HepG2 (cell line): ENCODE data around the gene TGM2. TPM values are rescaled to one million over a fixed set of nuclear protein-coding genes. Genes with fewer than 3 reads are reported as not detected.

ENCODE experiments used
- ATAC-seq: fragments of 200-7000 bp; cut with Tn5 transposase; 3 replicates; pipeline ENCODE4 v1.9.1; 2020; ENCODE audit warnings: mild to moderate bottlenecking, moderate library complexity
- BruUV-seq: library from RNA; stranded (reverse); fragments of 400-500 nt; replicated peaks from 2 replicates; lab custom pipeline; 2021; lab: Mats Ljungman, UMichigan
- CTCF ChIA-PET: fragments of 300-600 bp; formaldehyde crosslinking; extraction: SDS; loops from one replicate; lab custom pipeline; 2021; ENCODE audit warnings: low total read pairs, inconsistent platforms, low intra/inter-chr PET ratio; lab: Yijun Ruan, JAX
- POLR2A ChIA-PET: fragments of 350-600 bp; sonication (Branson Sonifier 250); formaldehyde crosslinking; loops from one replicate; lab custom pipeline; 2020; ENCODE audit warnings: antibody characterized with exemption, inconsistent platforms; lab: Yijun Ruan, JAX
- DNase-seq: peaks from one replicate; pipeline ENCODE4 v3.0.0-alpha.2; 2015; ENCODE audit warnings: low spot score
- FAIRE-seq: peaks from 3 replicates; lab custom pipeline; 2011; peaks lifted over from hg19 to GRCh38; lab: Jason Lieb, UNC
- H2AFZ ChIP-seq: one replicate; pipeline ENCODE4 v1.6.1; 2011; ENCODE audit warnings: low read length, inconsistent platforms
- H3K27ac ChIP-seq: fragments of 300-600 bp; 3 replicates; pipeline ENCODE4 v1.8.0; 2011; ENCODE audit warnings: mixed run types, mild to moderate bottlenecking, mixed read lengths, low read length, inconsistent platforms; ENCODE audit not compliant: insufficient read depth; ENCODE audit errors: extremely low read length
- H3K27me3 ChIP-seq, 2 experiments: fragments of 200-600 bp in 1 of 2; 2 replicates in 1 of 2; 3 replicates in 1 of 2; pipeline versions ENCODE4 v1.6.0 to v1.8.0; 2011; ENCODE audit warnings: low read length in 2 of 2, mild to moderate bottlenecking in 2 of 2, moderate library complexity in 2 of 2, inconsistent platforms in 1 of 2; ENCODE audit not compliant: insufficient read depth in 2 of 2, control insufficient read depth in 1 of 2
- H3K36me3 ChIP-seq, 2 experiments: fragments of 200-600 bp in 1 of 2; replicated peaks in 1 of 2; 2 replicates in 1 of 2; 3 replicates in 1 of 2; pipeline versions ENCODE4 v1.5.1 to v1.8.0; 2011; ENCODE audit warnings: low read length in 2 of 2, inconsistent platforms in 1 of 2; ENCODE audit not compliant: insufficient read depth in 2 of 2, control insufficient read depth in 1 of 2
- H3K4me1 ChIP-seq: 2 replicates; pipeline ENCODE4 v1.5.1; 2012; ENCODE audit warnings: low read length, inconsistent platforms; ENCODE audit not compliant: insufficient read depth
- H3K4me2 ChIP-seq: 2 replicates; pipeline ENCODE4 v1.6.0; 2011; ENCODE audit warnings: low read depth, low read length, inconsistent platforms
- H3K4me3 ChIP-seq, 3 experiments: fragments of 200-600 bp in 1 of 3; sonication (generic), shearing (Covaris generic) in 1 of 3; replicated peaks in 1 of 3; 2 replicates each; pipeline ENCODE4 v1.5.1; 2011 to 2016; ENCODE audit warnings: low read length in 3 of 3, inconsistent platforms in 2 of 3, low read depth in 2 of 3, mild to moderate bottlenecking in 2 of 3, control low read depth in 1 of 3, mixed read lengths in 1 of 3; ENCODE audit not compliant: insufficient read depth in 1 of 3
- H3K79me2 ChIP-seq: one replicate; pipeline ENCODE4 v1.6.1; 2011; ENCODE audit warnings: low read length, inconsistent platforms; ENCODE audit not compliant: insufficient read depth
- H3K9ac ChIP-seq: 2 replicates; pipeline ENCODE4 v1.6.0; 2011; ENCODE audit warnings: mild to moderate bottlenecking, low read depth, low read length, inconsistent platforms; ENCODE audit not compliant: insufficient read depth
- H3K9me3 ChIP-seq: 2 replicates; pipeline ENCODE4 v1.5.1; 2012; ENCODE audit warnings: mild to moderate bottlenecking, low read length
- H4K20me1 ChIP-seq: 2 replicates; pipeline ENCODE4 v1.6.0; 2011; ENCODE audit warnings: inconsistent platforms, mild to moderate bottlenecking, low read length, moderate library complexity; ENCODE audit not compliant: insufficient read depth
- ATF1 ChIP-seq: IDR thresholded peaks from 2 replicates; pipeline ENCODE4 v1.6.1; 2016; ENCODE audit warnings: mild to moderate bottlenecking, control low read depth
- CBFB ChIP-seq: sonication (generic); formaldehyde crosslinking; IDR thresholded peaks from 2 replicates; pipeline ENCODE4 v1.4.0; 2020; ENCODE audit warnings: missing genetic modification reagents
- CEBPB ChIP-seq: IDR thresholded peaks from 2 replicates; pipeline ENCODE4 v1.6.1; 2011; ENCODE audit warnings: low read depth, low read length, improper control_type of control experiment, borderline replicate concordance
- DMAP1 ChIP-seq: IDR thresholded peaks from 2 replicates; pipeline ENCODE4 v1.6.1; 2016
- EED ChIP-seq: sonication (generic); formaldehyde crosslinking; IDR thresholded peaks from 2 replicates; pipeline ENCODE4 v1.5.0; 2020; ENCODE audit warnings: mild to moderate bottlenecking, missing genetic modification reagents
- FOXA1 ChIP-seq, 2 experiments: fragments of 450-650 bp in 1 of 2; sonication (generic) in 1 of 2; formaldehyde crosslinking in 1 of 2; IDR thresholded peaks; 2 replicates each; pipeline versions ENCODE4 v1.4.0 to v1.6.1; 2016 to 2020; ENCODE audit warnings: missing genetic modification reagents in 1 of 2
- KDM5A ChIP-seq: fragments of 200-600 bp; sonication (generic); IDR thresholded peaks from 2 replicates; pipeline ENCODE4 v1.7.0; 2018; ENCODE audit warnings: antibody characterized with exemption, mild to moderate bottlenecking, low read length, borderline replicate concordance
- NBN ChIP-seq: fragments of 450-650 bp; conservative IDR thresholded peaks from 2 replicates; pipeline ENCODE4 v1.6.1; 2017
- PHF8 ChIP-seq: sonication (generic); formaldehyde crosslinking; IDR thresholded peaks from 2 replicates; pipeline ENCODE4 v1.5.0; 2020; ENCODE audit warnings: missing genetic modification reagents
- TOPORS ChIP-seq: sonication (generic); formaldehyde crosslinking; IDR thresholded peaks from 2 replicates; pipeline ENCODE4 v1.8.0; 2023; ENCODE audit warnings: mild to moderate bottlenecking, missing genetic modification reagents
- ZBTB38 ChIP-seq: sonication (generic); formaldehyde crosslinking; IDR thresholded peaks from 2 replicates; pipeline ENCODE4 v1.5.1; 2020; ENCODE audit warnings: mild to moderate bottlenecking, missing genetic modification reagents
- ZNF17 ChIP-seq: sonication (generic); formaldehyde crosslinking; IDR thresholded peaks from 2 replicates; pipeline ENCODE4 v1.5.0; 2020; ENCODE audit warnings: mild to moderate bottlenecking, missing genetic modification reagents
- ZNF292 ChIP-seq: sonication (generic); formaldehyde crosslinking; IDR thresholded peaks from 2 replicates; pipeline ENCODE4 v1.8.1; 2022; ENCODE audit warnings: mild to moderate bottlenecking, low read depth, missing genetic modification reagents, borderline replicate concordance
- ZNF333 ChIP-seq: sonication (generic); formaldehyde crosslinking; IDR thresholded peaks from 2 replicates; pipeline ENCODE4 v1.4.0; 2020; ENCODE audit warnings: mild to moderate bottlenecking, missing genetic modification reagents, borderline replicate concordance
- WGBS: methylation state at CpG from one replicate; pipeline ENCODE4 v1.1.6; 2017; ENCODE audit warnings: low lambda C conversion rate; 5-methylcytosine and 5-hydroxymethylcytosine counted together
- in situ Hi-C: cut with HindIII; loops from 2 replicates; pipeline ENCODE4 v1.10.0; 2017; ENCODE audit warnings: low pct_unique_long_range_greater_than_20kb; ENCODE audit not compliant: extremely low pct_ligation_motif_present
- intact Hi-C: fragments of 100-400 bp; cut with micrococcal nuclease; formaldehyde crosslinking; loops from one replicate; pipeline ENCODE4 v1.10.0; 2022; ENCODE audit not compliant: unreplicated experiment
- polyA plus RNA-seq, 8 experiments: library from polyadenylated mRNA; depleted of rRNA in 3 of 8; stranded (reverse) in 7 of 8; unstranded in 1 of 8; fragments of >200 nt; fragmentation: Illumina TruSeq in 4 of 8; extraction: Trizol in 4 of 8; gene quantifications; 2 replicates each; pipeline versions ENCODE4 v1.2.1 to v1.2.3, GENCODE V29; 2011 to 2016; ENCODE audit warnings: low read depth in 4 of 8, missing spikeins in 1 of 8, mixed read lengths in 1 of 8; ENCODE audit not compliant: insufficient read depth in 1 of 8
- total RNA-seq, 5 experiments: library from RNA; depleted of rRNA; stranded (reverse); fragments of >200 nt; fragmentation: Illumina TruSeq; extraction: Trizol; gene quantifications; 2 replicates each; pipeline ENCODE4 v1.2.3, GENCODE V29; 2016; ENCODE audit warnings: low read depth in 1 of 5
- TF ChIP-seq, protein P1 (sequence below): IDR thresholded peaks from 2 replicates; pipeline ENCODE4 v1.6.1; 2018; ENCODE audit warnings: missing genetic modification reagents

Gene TGM2
- total and polyA plus RNA-seq, 2 of the 13 experiments (the other 11 are each of a cell fraction or from before 2014, with no cell fraction given) = 4.2 to 46.4 TPM

DNA sequence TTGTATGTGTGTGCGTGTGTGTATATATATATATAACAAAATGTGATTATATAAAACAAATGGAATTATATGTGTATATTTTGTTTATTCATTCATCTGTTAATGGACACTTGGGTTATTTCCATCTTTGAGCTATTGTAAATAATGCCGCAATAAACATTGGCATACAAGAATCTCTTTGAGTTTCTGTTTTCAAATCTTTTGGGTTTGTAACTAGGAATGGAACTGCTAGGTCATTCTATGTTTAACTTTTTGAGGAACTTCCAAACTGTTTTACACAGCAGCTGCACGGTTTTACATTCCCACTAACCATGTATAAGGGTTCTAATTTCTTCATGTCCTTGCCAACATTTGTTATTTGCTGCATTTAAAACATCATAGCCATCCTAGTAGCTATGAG lies 39.9 kb upstream of the TGM2 start:
- Histone ChIP-seq H3K79me2 (no peaks in the 10 kb centered on the region), H3K27ac (no peak overlapping the region), H3K36me3 (no peaks in the 10 kb centered on the region), H3K9ac (no peak overlapping the region), H3K27me3 (peaks cover 3 to 29% of the 10 kb centered on the region in 2 experiments; a peak in 3 of 5 replicates), H3K9me3 (no peaks in the 10 kb centered on the region), H4K20me1 (no peaks in the 10 kb centered on the region), H3K4me1 (no peaks in the 10 kb centered on the region), H2AFZ (no peak overlapping the region), H3K4me3 (no peak overlapping the region), H3K4me2 (no peak overlapping the region)
- FAIRE-seq (no peak), ATAC-seq (no peak), DNase-seq (no peak)
- ChIA-PET CTCF (no interaction called here), POLR2A (no interaction called here)
- in situ Hi-C loops = loop anchor here (25.0 kb wide), 1 partner anchor 643 kb away; no protein-coding TSS in a partner anchor
- WGBS = 36% methylated on average over 3 of the region's 3 CpGs
- TF ChIP-seq FOXA1 (IDR thresholded peaks at IDR 0.05) = no peak
- TF ChIP-seq FOXA1 (CRISPR knock-in tag; IDR thresholded peaks at IDR 0.05) = no peak
- no peak for TF ChIP-seq CEBPB
- TF ChIP-seq, protein P1, sequence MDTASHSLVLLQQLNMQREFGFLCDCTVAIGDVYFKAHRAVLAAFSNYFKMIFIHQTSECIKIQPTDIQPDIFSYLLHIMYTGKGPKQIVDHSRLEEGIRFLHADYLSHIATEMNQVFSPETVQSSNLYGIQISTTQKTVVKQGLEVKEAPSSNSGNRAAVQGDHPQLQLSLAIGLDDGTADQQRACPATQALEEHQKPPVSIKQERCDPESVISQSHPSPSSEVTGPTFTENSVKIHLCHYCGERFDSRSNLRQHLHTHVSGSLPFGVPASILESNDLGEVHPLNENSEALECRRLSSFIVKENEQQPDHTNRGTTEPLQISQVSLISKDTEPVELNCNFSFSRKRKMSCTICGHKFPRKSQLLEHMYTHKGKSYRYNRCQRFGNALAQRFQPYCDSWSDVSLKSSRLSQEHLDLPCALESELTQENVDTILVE = no peak
- TF ChIP-seq KDM5A = no peak
- TF ChIP-seq TOPORS (CRISPR knock-in tag) = no peak
- no peak for TF ChIP-seq ZNF333 (CRISPR knock-in tag)
- TF ChIP-seq ATF1 (CRISPR knock-in tag) = no peak
- TF ChIP-seq ZBTB38 (CRISPR knock-in tag) = no peak
- no peak for TF ChIP-seq DMAP1 (CRISPR knock-in tag)
- TF ChIP-seq PHF8 (CRISPR knock-in tag) = no peak
- TF ChIP-seq ZNF292 (CRISPR knock-in tag) = no peak
- TF ChIP-seq EED (CRISPR knock-in tag) = no peak
- no peak for TF ChIP-seq CBFB (CRISPR knock-in tag)
- TF ChIP-seq NBN = no peak
- TF ChIP-seq ZNF17 (CRISPR knock-in tag) = no peak
- intact Hi-C loops = no loop called here
- BruUV-seq = no TSS peak
